HG03159 (cell line): ENCODE data around the gene MNDA.
"Not testable (repeated sequence)": the region's sequence is repeated elsewhere in the genome, so short reads cannot be mapped to it uniquely, and the experiment has no call there.

ENCODE experiments used
- ATAC-seq: cut with Tn5 transposase; IDR thresholded peaks from one replicate; pipeline ENCODE4 v1.9.1; 2021; ENCODE audit warnings: mild to moderate bottlenecking, moderate library complexity; ENCODE audit not compliant: unreplicated experiment

The MNDA gene

GRCh38 chr1:158836038-158836437, 4.9 kb downstream of the MNDA start:
- ATAC-seq: no peak

GRCh38 chr1:158838660-158839059, 7.5 kb downstream of the MNDA start:
- no peak for ATAC-seq

GRCh38 chr1:158839566-158839965, 8.4 kb downstream of the MNDA start:
- ATAC-seq: no peak

- no peak for ATAC-seq
Observed at GRCh38 chr1:158840236-158840635, 9.1 kb downstream of the MNDA start.

- no peak for ATAC-seq
Observed at GRCh38 chr1:158864595-158864994, 33.4 kb downstream of the MNDA start.

GRCh38 chr1:158870438-158870837, 39.3 kb downstream of the MNDA start:
- not testable (repeated sequence) for ATAC-seq

GRCh38 chr1:158873141-158873540, 42.0 kb downstream of the MNDA start:
- ATAC-seq: no peak

- no peak for ATAC-seq
Observed at GRCh38 chr1:158893654-158894053, 62.5 kb downstream of the MNDA start.

- ATAC-seq: no peak
Observed at GRCh38 chr1:158898722-158899121, 67.6 kb downstream of the MNDA start.
